Measurements from ENCODE around the gene EBI3.

GRCh38 chr19:4277191-4277696 lies 47.9 kb downstream of the EBI3 start:
- TF ChIP-seq CTCF (IDR thresholded peaks at IDR 0.05) = no peak
- TF ChIP-seq POLR2A (IDR thresholded peaks at IDR 0.05) = no peak

Data from heart left ventricle (tissue), 13 donors.